HG02884 (cell line): ENCODE data around the gene GPRIN3.
"Not testable (repeated sequence)": the region's sequence is repeated elsewhere in the genome, so short reads cannot be mapped to it uniquely, and the experiment has no call there.

Source experiments
- ATAC-seq: cut with Tn5 transposase; IDR thresholded peaks from one replicate; pipeline ENCODE4 v1.9.1; 2021; ENCODE audit warnings: mild to moderate bottlenecking, moderate library complexity; ENCODE audit not compliant: unreplicated experiment

The GPRIN3 gene

DNA sequence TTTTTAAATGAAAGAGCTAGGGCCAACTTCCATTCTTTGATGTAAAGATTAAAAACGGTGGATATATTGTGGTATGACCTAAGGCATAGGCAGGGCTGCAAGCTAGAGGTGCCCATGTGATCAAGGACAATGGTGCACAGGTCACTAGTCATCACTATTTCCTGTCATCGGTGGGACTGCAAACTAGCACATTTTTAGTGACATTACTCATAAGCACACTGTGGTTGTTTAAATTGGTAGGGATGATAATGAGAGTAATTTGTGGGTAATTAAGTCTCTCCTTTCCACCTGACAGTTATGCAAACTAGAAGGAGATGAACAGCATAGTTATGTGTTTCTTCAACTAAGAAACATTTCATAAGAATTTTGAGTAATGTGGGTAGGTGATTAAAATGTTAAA, 85.4 kb downstream of the GPRIN3 start:
- ATAC-seq, result no peak

DNA sequence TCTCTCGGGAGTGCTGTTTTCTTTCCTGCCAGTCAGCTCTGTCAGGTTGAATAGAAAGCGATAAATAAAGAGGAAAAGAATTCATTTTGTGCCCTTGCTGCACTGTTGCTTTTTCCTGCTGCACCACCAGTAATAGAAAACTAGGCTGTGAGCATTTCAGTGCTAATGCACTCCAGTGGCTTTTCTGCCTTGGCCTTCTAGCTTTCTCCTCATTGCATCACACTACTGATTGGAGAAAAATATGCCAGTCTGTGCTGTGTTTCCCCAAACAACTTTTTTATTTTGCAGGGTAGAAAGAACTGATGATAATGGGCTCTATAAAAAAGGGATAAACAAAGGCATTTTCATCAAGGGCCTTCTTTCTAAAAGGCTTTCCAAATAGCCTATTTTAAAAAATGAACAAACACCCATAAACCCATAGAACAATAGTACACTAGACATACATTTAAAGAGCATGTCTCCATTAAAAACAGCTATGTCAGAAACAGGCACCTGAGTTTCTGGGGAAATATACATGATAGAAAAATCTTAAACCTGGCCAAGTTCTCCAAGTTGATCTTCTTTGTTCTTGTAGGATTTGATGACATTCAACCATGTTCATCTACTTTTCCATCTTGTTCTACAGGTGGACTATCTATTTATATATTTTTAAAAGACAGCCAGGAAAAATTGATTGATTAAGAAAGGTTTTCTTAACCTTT, 86.3 kb downstream of the GPRIN3 start:
- ATAC-seq, result no peak

DNA sequence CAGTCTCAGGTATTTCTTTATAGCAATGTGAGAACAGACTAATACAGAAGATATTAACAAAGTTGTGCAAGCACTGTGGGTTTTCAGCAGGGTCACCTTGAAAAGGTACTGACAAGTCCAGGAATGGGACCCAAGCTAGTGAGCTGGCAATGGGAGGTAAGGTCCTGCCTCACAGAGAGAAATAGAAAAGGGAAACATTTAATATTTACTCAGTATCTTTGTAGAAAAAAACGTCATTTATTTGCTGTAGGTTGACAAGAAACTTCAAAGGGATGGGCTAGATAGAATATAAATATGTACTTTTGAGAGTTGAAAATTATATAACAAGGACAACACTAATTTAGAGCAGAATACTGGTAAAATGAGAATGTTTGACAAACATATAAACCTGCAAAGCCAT, 89.0 kb downstream of the GPRIN3 start:
- no peak for ATAC-seq

DNA sequence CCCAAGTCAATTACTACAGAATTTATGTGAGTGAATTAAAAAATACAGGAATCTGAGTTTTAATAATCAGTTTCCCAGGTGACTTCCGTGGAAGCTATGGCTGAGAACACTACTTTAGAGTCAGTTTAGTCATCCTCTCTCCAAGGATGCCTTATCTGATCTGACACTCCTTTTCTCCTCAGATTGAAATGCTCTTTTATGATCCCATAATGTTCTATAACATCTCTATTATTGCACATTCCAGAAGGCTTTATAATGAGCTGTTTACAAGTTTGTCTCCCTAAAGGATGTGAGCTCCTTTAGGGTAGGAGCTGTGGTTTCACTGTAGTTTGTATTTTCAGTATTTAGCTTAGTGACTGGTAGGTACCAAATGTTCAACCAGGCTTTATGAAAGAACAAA, 90.0 kb downstream of the GPRIN3 start:
- ATAC-seq, result no peak

DNA sequence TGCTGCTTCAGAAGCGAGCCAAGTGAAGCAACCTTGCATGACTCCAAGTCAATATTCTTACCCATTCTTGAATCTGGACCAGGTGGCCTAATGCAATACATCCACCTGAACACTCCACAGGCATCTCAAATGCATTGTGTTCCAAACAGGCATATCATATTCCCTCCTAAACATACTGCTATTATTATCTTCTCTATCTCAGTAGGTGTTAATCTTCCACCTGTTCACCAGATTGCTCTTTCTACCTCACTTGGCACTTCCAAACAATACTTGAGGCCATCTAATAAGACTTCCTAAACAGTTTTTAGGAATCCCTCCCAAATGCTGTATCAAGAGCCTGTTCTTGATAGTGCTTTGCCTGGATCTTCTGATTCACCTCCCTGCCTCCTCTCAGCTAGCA, 90.7 kb downstream of the GPRIN3 start:
- no peak for ATAC-seq

DNA sequence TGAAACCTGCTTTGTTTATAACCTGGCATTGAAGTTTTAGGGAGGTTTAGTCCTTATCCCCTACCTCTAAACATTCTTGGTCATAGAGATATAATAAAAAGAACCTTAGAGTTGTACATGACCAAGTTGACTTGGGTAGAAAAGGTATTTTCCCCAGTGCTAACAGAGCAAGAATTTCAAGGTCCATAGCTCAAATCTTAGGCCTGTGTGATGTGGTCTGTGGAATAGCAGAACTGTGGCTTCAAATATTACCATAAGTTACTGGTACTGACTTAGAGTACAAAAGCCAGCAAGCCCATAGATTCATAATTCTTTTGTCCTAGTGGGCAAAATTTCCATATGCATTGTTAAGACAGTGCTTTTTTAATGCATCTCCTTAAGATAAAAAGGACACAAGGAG, 91.2 kb downstream of the GPRIN3 start:
- ATAC-seq, result no peak

DNA sequence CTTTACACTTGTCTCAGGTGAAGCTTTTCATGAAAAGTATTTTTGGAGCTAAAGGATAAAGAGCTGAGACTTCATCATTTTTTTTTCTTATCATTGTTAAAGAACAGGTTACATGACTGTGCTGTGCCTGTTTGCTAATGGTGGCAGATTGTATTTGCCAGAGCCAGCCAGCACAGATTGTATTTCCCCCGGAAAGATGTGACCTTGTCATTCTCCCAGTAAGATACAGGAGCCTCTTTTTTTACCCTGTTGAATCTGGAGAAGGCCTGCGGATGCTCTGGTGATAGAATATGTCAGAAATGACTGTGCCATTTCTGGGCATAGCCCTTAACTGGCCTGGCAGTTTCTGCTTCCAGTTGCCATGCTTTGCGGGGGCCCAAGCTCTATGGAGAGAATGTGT, 91.9 kb downstream of the GPRIN3 start:
- ATAC-seq, result no peak

DNA sequence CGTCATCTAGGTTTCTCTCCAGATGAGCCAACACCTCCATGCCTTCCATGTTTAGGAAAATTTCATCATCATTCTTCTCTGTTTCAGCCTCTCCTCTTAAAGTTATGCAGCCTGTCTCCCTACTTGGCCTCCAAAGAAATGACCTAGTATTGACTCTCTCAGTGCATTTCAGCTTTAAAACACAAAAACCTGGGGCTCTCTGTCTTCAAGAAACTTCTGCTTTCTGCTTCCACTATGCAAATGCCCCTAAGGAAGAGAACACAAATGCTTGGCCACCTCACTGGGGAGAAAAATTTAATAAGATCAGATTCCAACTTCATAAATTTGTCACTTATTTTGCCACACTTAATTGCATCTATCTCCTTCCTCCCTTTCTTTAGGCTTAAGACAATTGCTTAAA, 93.3 kb downstream of the GPRIN3 start:
- no peak for ATAC-seq

DNA sequence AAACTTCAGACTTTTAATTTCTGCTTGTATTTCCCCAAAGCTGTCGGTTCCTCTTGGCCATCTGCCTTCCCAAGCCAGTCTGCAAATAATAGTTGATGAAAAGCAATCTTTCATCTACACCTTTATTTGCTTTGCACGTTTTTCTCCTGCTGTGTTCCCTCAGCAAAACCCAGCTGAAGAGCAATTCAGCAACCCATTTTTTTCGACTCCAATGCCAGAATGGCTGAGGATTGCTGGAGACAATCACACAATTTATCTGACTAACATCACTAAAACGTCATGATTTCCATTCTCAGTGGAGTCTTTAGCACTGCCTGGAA, 94.3 kb downstream of the GPRIN3 start:
- no peak for ATAC-seq

DNA sequence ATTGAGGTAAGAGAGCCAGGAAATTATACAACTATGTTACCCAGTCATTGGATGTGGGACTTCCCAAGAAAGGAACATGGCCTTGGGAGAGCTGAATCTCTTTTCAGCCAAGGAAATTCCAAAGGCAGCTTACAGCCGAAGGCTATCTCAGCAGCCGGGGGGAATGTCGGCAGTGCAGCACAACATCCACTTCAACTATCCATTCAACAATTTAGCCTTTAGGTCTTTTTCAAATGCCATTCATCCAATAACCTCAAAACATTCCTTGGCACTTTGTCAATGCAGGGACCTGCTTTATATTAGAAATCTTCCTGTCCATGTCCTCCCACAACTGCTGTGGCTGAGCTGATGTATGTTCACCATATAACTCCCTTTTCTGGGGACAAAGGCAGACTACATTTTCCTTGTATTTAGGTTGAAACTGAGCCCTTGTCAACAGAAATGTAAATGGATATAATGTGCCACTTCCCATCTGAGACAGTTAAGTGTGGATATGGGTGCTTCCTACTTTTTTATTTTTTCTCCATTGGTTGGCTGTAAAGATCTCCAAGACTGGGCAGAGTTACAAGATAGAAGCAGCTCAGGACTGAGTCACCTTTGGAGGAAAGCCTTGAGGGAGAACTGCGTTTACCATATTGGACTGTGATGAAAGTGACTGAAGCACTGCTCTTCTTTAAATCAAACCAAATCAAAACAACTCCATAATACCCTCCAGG, 94.8 kb downstream of the GPRIN3 start:
- ATAC-seq, result no peak

DNA sequence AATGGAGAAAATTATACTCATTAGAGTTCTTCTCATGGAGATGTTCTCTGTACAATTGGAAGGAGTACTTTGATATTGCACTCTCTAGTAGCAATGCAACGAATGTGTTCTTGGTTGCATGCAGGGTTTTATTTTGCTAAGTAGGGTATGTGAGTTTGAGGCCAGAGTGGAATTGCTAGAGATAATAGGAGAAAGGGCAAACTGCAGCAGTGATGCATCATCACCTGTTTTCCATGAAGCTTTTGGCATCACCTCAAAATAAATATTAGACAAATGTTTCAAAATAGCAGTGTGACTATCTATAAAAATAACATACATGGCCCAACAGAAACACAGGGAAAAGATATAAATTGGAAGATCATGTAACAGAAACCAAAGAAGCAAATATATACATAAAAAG, 103.0 kb downstream of the GPRIN3 start:
- no peak for ATAC-seq

DNA sequence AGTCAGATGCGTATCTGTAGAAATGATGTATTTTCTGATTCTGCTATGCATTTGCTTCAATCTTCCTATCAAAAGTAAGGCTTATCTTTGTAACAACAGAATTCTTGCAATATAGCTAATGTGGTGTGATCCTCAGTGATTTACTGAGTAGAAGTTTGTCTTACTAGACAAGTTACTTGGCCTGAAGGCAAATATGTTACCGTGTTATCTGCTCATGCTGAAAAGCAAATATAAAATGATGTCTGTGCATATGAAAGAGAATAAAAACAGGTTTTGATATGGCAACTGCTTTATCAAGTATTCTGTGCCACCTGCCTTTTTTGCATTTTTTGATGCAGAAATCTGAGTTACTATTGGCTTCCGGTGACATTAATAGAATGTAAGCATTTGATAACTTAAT, 103.7 kb downstream of the GPRIN3 start:
- no peak for ATAC-seq

DNA sequence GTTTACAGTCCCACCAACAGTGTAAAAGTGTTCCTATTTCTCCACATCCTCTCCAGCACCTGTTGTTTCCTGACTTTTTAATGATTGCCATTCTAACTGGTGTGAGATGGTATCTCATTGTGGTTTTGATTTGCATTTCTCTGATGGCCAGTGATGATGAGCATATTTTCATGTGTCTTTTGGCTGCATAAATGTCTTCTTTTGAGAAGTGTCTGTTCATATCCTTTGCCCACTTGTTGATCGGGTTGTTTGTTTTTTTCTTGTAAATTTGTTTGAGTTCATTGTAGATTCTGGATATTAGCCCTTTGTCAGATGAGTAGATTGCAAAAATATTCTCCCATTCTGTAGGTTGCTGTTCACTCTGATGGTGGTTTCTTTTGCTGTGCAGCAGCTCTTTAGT, 108.2 kb downstream of the GPRIN3 start:
- not testable (repeated sequence) for ATAC-seq

DNA sequence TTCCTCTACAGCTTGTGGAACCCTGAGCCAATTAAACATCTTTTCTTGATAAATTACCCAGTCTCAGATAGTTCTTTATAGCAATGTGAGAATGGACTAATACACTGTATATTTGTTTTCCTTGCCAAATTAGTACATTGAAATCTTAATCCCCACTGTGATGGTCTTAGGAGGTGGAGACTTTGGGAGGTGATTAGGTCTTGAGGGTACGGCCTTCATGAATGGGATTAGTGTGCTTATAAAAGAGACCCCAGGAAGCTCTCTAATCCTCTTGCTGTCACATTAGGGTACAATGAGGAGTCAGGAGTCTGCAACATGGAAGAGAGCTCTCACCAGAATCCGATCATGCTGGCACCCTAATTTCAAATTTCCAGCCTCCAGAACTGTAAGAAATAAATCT, 109.7 kb downstream of the GPRIN3 start:
- ATAC-seq, result no peak

DNA sequence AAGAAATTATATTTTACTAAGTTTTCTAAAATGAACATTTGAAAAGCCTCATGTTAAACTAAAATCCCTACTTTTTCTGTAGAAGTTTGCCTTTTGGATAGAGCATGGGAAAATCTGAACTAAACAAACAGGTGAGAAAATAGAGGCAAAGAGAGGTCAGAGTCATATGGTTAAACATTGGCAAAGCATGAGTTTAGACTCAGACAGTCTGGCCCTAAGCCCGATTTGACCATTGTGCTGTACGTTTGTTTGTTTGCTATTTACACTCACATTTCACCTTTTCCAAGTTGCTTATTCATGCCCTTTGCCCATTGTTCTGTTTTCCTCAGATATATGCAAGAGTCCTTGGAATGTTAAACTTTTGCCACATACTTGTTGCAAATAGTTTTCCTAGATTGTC, 110.9 kb downstream of the GPRIN3 start:
- ATAC-seq, result no peak

DNA sequence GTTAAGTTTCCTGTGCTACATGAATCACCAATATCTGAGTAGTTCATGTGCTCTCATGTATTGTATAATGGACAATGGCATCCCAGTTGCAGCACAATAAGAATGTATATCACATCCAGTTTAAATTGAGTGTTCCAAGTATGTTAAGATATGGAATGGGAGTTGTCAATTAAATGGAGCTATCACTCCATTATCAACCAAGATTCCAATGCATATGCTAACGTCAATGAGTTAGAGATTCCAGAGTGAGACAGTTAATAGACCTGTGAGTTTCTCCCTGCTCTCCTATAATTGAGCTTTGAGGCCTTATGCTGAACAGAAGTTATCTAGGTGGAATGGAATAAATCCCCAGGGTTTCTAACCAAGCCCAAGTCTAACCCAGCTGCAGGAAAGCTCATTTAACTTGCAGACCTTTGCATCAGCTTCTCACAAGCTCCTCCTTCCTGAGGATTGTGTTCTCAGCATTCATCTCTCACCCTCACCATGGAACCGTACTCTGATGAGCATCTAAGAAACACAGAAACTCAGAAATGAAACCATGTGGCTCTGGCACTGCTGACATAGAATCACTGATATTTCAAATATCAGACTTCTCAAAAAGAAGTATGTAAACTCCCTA, 111.4 kb downstream of the GPRIN3 start:
- no peak for ATAC-seq

DNA sequence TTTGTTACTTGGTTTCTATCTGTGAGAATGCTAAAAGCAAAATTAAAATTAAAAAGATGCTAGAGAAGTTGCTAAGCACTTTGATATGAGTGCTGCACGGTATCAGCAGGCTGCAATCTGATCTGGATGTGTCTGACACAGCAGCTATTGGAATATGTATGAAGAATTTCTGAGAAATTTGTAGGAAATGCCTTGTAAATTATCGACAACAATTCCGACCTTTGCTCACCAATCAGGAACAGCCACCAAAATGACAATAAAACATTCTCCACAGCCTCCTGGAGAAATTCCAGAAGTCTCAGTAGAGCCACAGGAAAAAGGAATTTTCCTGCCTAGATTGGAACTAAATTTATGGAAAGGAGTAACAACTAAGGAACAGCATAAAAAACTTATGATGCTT, 113.8 kb downstream of the GPRIN3 start:
- ATAC-seq, result no peak
